PC-3 (cell line): ENCODE data around the gene PCDHA3. TPM values are rescaled to one million over a fixed set of nuclear protein-coding genes. Genes with fewer than 3 reads are reported as not detected.

Source experiments
- ATAC-seq: fragments of 200-7000 bp; cut with Tn5 transposase; 2 replicates; pipeline ENCODE4 v1.9.1; 2020; ENCODE audit warnings: mild to moderate bottlenecking, moderate library complexity
- Bru-seq: library from RNA; stranded (reverse); fragments of 400-500 nt; gene quantifications from one replicate; lab custom pipeline; 2021; lab: Mats Ljungman, UMichigan
- BruChase-seq, 2 experiments: library from RNA; stranded (reverse); fragments of 400-500 nt; gene quantifications; one replicate each; lab custom pipeline; 2021; lab: Mats Ljungman, UMichigan
- BruUV-seq: library from RNA; stranded (reverse); fragments of 400-500 nt; replicated peaks from 2 replicates; lab custom pipeline; 2021; lab: Mats Ljungman, UMichigan
- CTCF ChIA-PET: fragments of 300-600 bp; sonication (Branson Sonifier 250); formaldehyde crosslinking; loops from one replicate; lab custom pipeline; 2022; ENCODE audit warnings: antibody characterized with exemption; lab: Charles Lee
- POLR2A ChIA-PET: fragments of 300-600 bp; sonication (Branson Sonifier 250); formaldehyde crosslinking; loops from one replicate; lab custom pipeline; 2022; ENCODE audit warnings: antibody characterized with exemption; ENCODE audit not compliant: unreplicated experiment; lab: Charles Lee
- DNase-seq: peaks from one replicate; pipeline ENCODE4 v3.0.0-alpha.2; 2015
- H2AFZ ChIP-seq: fragments of 300-600 bp; sonication (generic); 2 replicates; pipeline ENCODE4 v1.6.0; 2016; ENCODE audit warnings: antibody characterized with exemption, low read length
- H3F3A ChIP-seq: fragments of 300-600 bp; sonication (generic); one replicate; pipeline ENCODE4 v1.6.0; 2017; ENCODE audit warnings: antibody characterized with exemption, low read length, control low read depth, mild to moderate bottlenecking; ENCODE audit not compliant: unreplicated experiment
- H3K27ac ChIP-seq: fragments of 300-600 bp; sonication (generic); 2 replicates; pipeline ENCODE4 v1.5.1; 2016; ENCODE audit warnings: mild to moderate bottlenecking, low read length
- H3K27me3 ChIP-seq: fragments of 300-600 bp; sonication (generic); 2 replicates; pipeline ENCODE4 v1.6.1; 2016; ENCODE audit warnings: low read length, mixed read lengths
- H3K36me3 ChIP-seq: fragments of 300-600 bp; sonication (generic); 2 replicates; pipeline ENCODE4 v1.6.1; 2016; ENCODE audit warnings: low read depth, mixed run types, low read length, mixed read lengths
- H3K4me1 ChIP-seq: fragments of 300-600 bp; sonication (generic); 2 replicates; pipeline ENCODE4 v1.5.1; 2016; ENCODE audit warnings: low read length; ENCODE audit not compliant: insufficient read depth
- H3K4me2 ChIP-seq: fragments of 300-600 bp; sonication (generic); 2 replicates; pipeline ENCODE4 v1.6.0; 2016; ENCODE audit warnings: low read length
- H3K4me3 ChIP-seq: fragments of 300-600 bp; sonication (generic); 2 replicates; pipeline ENCODE4 v1.5.1; 2016; ENCODE audit warnings: mild to moderate bottlenecking, low read length, mixed read lengths
- H3K79me2 ChIP-seq: fragments of 300-600 bp; sonication (generic); 2 replicates; pipeline ENCODE4 v1.6.1; 2017; ENCODE audit warnings: low read length, mixed read lengths
- H3K9ac ChIP-seq: fragments of 300-600 bp; sonication (generic); 2 replicates; pipeline ENCODE4 v1.6.0; 2016; ENCODE audit warnings: mild to moderate bottlenecking, low read length
- H3K9me2 ChIP-seq: fragments of 300-600 bp; sonication (generic); replicated peaks from 2 replicates; pipeline ENCODE4 v1.6.1; 2016; ENCODE audit warnings: mixed run types, low read length, mixed read lengths
- H3K9me3 ChIP-seq: fragments of 300-600 bp; sonication (generic); 2 replicates; pipeline ENCODE4 v1.6.1; 2016; ENCODE audit warnings: low read length, mixed read lengths
- H4K20me1 ChIP-seq: fragments of 300-600 bp; sonication (generic); 2 replicates; pipeline ENCODE4 v1.6.1; 2016; ENCODE audit warnings: low read length, mixed read lengths
- EZH2 ChIP-seq: fragments of 300-600 bp; sonication (generic); IDR thresholded peaks from one replicate; pipeline ENCODE4 v1.6.1; 2017; ENCODE audit warnings: antibody characterized with exemption, mild to moderate bottlenecking, low read length; ENCODE audit not compliant: unreplicated experiment
- EZH2phosphoT487 ChIP-seq: fragments of 300-600 bp; sonication (generic); IDR thresholded peaks from 2 replicates; pipeline ENCODE4 v1.6.1; 2018; ENCODE audit warnings: mild to moderate bottlenecking, antibody characterized with exemption, low read length, borderline replicate concordance
- intact Hi-C: fragments of 100-400 bp; cut with micrococcal nuclease; formaldehyde crosslinking; loops from 2 replicates; pipeline ENCODE4 v1.9.0; 2023
- long read RNA-seq: library from polyadenylated mRNA; unstranded; transcript quantifications from one replicate; pipeline ENCODE4 v2.0.0, GENCODE V29; 2021; ENCODE audit not compliant: unreplicated experiment
- total RNA-seq: library from RNA; depleted of rRNA; stranded (reverse); fragments of >200 nt; gene quantifications from 2 replicates; pipeline ENCODE4 v1.2.3, GENCODE V29; 2014; rRNA removed
- TF ChIP-seq, protein P1 (sequence below): fragments of 300-600 bp; sonication (generic); conservative IDR thresholded peaks from 2 replicates; pipeline ENCODE4 v1.5.1; 2017; ENCODE audit warnings: antibody characterized with exemption, low read depth, mild to moderate bottlenecking, low read length

The PCDHA3 gene
- total RNA-seq (not detected in 2 replicates), Bru-seq, nascent RNA (not detected), BruChase-seq, experiment 1, labeled RNA remaining after a 6-hour chase (not detected), BruChase-seq, experiment 2, labeled RNA remaining after a 2-hour chase (not detected)
- long read RNA-seq, result 0 reads

DNA sequence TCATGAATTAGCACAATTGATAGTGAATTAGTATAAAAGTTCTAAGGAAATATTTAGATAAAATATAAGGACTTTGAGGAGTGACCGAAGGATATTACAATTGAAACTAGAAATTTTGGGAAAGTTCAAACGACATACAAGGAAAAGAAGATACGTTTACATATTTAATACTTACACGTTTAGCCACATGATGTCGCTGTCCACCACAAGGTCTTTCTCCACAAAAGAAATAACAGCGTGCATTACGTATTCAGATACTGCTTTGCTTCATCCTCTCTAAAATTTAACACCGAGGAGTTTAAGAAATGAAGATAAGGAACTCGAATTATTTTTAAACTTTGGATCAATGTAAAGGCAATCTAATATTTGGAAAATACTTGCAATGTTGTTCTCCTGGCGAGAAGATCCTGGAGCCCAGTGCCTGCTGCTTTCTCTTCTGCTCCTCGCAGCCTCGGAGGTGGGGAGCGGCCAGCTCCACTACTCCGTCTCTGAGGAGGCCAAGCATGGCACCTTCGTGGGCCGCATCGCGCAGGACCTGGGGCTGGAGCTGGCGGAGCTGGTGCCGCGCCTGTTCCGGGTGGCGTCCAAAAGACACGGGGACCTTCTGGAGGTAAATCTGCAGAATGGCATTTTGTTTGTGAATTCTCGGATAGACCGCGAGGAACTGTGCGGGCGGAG, at the start of gene PCDHA3:
PCDHA3 (plus strand) TSS at position 242 of the 678 bp plus-strand sequence.
- H3K79me2 ChIP-seq, result no peaks in the 10 kb centered on the region
- intact Hi-C loops, result no loop called here
- ATAC-seq, result no peak
- no peaks in the 10 kb centered on the region for H3F3A ChIP-seq
- H3K4me1 ChIP-seq, result no peaks in the 10 kb centered on the region
- no peaks in the 10 kb centered on the region for H4K20me1 ChIP-seq
- no peak for DNase-seq
- no peak within 1 kb of the TSS for H2AFZ ChIP-seq
- TF ChIP-seq, protein P1, sequence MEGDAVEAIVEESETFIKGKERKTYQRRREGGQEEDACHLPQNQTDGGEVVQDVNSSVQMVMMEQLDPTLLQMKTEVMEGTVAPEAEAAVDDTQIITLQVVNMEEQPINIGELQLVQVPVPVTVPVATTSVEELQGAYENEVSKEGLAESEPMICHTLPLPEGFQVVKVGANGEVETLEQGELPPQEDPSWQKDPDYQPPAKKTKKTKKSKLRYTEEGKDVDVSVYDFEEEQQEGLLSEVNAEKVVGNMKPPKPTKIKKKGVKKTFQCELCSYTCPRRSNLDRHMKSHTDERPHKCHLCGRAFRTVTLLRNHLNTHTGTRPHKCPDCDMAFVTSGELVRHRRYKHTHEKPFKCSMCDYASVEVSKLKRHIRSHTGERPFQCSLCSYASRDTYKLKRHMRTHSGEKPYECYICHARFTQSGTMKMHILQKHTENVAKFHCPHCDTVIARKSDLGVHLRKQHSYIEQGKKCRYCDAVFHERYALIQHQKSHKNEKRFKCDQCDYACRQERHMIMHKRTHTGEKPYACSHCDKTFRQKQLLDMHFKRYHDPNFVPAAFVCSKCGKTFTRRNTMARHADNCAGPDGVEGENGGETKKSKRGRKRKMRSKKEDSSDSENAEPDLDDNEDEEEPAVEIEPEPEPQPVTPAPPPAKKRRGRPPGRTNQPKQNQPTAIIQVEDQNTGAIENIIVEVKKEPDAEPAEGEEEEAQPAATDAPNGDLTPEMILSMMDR, result no peak
- TF ChIP-seq EZH2phosphoT487 (no peak), EZH2 (no peak)
- ChIA-PET CTCF (interaction anchor here (0.5 kb wide), 1 partner anchor 40 kb away, joined by 4 read pairs; the partner anchor contains the start of gene PCDHA8), POLR2A (no interaction called here)
- no TSS peak for BruUV-seq
- H3K9me2 ChIP-seq, result no peaks in the 10 kb centered on the region
- no peaks in the 10 kb centered on the region for H3K27me3 ChIP-seq
- H3K9ac ChIP-seq, result no peak within 1 kb of the TSS
- no peak within 1 kb of the TSS for H3K27ac ChIP-seq
- H3K4me2 ChIP-seq, result no peak within 1 kb of the TSS
- H3K4me3 ChIP-seq, result no peak within 1 kb of the TSS
- H3K36me3 ChIP-seq, result no peaks in the 10 kb centered on the region
- H3K9me3 ChIP-seq, result no peaks in the 10 kb centered on the region

DNA sequence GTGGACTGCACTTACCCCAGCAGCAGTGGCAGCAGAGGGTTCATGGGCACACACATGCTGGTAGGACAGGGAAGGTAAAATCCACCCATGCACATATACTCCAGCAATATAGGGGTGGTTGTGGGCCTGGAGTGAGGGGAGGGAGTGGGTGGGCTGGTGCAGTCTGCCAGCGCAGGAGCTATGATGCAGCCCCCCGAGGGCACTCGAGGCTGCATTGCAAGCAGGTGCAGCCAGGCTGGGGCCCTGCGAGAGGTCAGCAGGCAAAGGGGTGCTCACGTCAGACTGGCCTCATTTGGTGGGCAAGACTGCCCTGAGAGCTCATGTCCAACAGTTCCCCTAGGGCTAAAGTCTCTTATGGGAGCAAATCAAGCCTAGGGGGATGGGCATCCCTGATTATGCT, 47.3 kb upstream of the PCDHA3 start:
- Histone ChIP-seq H3K27ac (no peak overlapping the region), H3K9me2 (no peaks in the 10 kb centered on the region), H3K9ac (no peak overlapping the region), H3K27me3 (no peaks in the 10 kb centered on the region), H4K20me1 (no peaks in the 10 kb centered on the region), H3K79me2 (no peaks in the 10 kb centered on the region), H3K4me2 (no peak overlapping the region), H3K4me1 (no peaks in the 10 kb centered on the region), H3F3A (no peaks in the 10 kb centered on the region), H3K9me3 (0 out of 2 replicates have a peak, but pooled peaks cover 6% of the 10 kb centered on the region), H3K4me3 (no peak overlapping the region), H3K36me3 (no peaks in the 10 kb centered on the region; the same call in 1 of the 2 replicates), H2AFZ (no peak overlapping the region)
- ChIA-PET CTCF (no interaction called here), POLR2A (no interaction called here)
- ATAC-seq (no peak), DNase-seq (no peak)
- intact Hi-C loops, result no loop called here
- BruUV-seq, result no TSS peak
- TF ChIP-seq, protein P1, result no peak
- TF ChIP-seq EZH2 (no peak), EZH2phosphoT487 (no peak)
